H1 (cell line): ENCODE results near the gene ADAMTS17. TPM values are rescaled to one million over a fixed set of nuclear protein-coding genes. Genes with fewer than 3 reads are reported as not detected.

Experiments used
- CTCF ChIA-PET: fragments of 300-600 bp; sonication (Branson Sonifier 250); formaldehyde crosslinking; loops from one replicate; lab custom pipeline; 2021; ENCODE audit not compliant: partially characterized antibody; lab: Charles Lee
- POLR2A ChIA-PET: fragments of 300-600 bp; sonication (Branson Sonifier 250); formaldehyde crosslinking; loops from one replicate; lab custom pipeline; 2021; ENCODE audit warnings: inconsistent platforms; ENCODE audit not compliant: partially characterized antibody; lab: Charles Lee
- DNase-seq, 2 experiments: peaks; one replicate each; pipeline versions ENCODE4 v3.0.0 to v3.0.0-alpha.2; 2010 to 2022; ENCODE audit warnings: low spot score in 2 of 2, low read depth in 1 of 2, mixed read lengths in 1 of 2
- FAIRE-seq: peaks from 2 replicates; lab custom pipeline; 2011; peaks lifted over from hg19 to GRCh38; lab: Jason Lieb, UNC
- H2AFZ ChIP-seq: 2 replicates; pipeline ENCODE4 v1.8.1; 2012; ENCODE audit warnings: low read length, inconsistent platforms
- H2AK5ac ChIP-seq: 2 replicates; pipeline ENCODE4 v1.6.1; 2013; ENCODE audit warnings: low read depth, low read length
- H2BK120ac ChIP-seq: replicated peaks from 2 replicates; pipeline ENCODE3; 2013; ENCODE audit warnings: low read depth, low read length, inconsistent platforms
- H2BK12ac ChIP-seq: 2 replicates; pipeline ENCODE4 v1.6.1; 2013; ENCODE audit warnings: low read depth, low read length
- H2BK15ac ChIP-seq: 2 replicates; pipeline ENCODE4 v1.6.1; 2013; ENCODE audit warnings: low read length
- H2BK20ac ChIP-seq: 2 replicates; pipeline ENCODE4 v1.6.1; 2013; ENCODE audit warnings: low read length
- H2BK5ac ChIP-seq: 2 replicates; pipeline ENCODE4 v1.6.1; 2013; ENCODE audit warnings: low read depth, low read length
- H3K14ac ChIP-seq: 2 replicates; pipeline ENCODE4 v1.6.1; 2013; ENCODE audit warnings: inconsistent platforms; ENCODE audit not compliant: insufficient read length
- H3K18ac ChIP-seq: 2 replicates; pipeline ENCODE4 v1.6.1; 2013; ENCODE audit warnings: low read length; ENCODE audit errors: extremely low read depth
- H3K23ac ChIP-seq: 2 replicates; pipeline ENCODE4 v1.6.1; 2013; ENCODE audit warnings: inconsistent platforms; ENCODE audit not compliant: insufficient read length
- H3K23me2 ChIP-seq: 2 replicates; pipeline ENCODE4 v1.6.1; 2013; ENCODE audit warnings: low read depth, low read length
- H3K27ac ChIP-seq: 2 replicates; pipeline ENCODE4 v1.6.1; 2011; ENCODE audit warnings: low read depth, low read length, inconsistent platforms
- H3K27me3 ChIP-seq, 4 experiments: replicated peaks in 1 of 4; 1 replicate in 1 of 4; 2 replicates in 3 of 4; pipeline versions ENCODE4 v1.6.1 to v1.8.1; 2011 to 2013; ENCODE audit warnings: low read length in 3 of 4, mild to moderate bottlenecking in 3 of 4, inconsistent platforms in 2 of 4, mixed read lengths in 2 of 4, moderate library complexity in 1 of 4; ENCODE audit not compliant: control insufficient read depth in 3 of 4, insufficient read depth in 3 of 4; ENCODE audit errors: extremely low read depth in 1 of 4
- H3K36me3 ChIP-seq, 4 experiments: 2 replicates each; pipeline versions ENCODE4 v1.6.1 to v1.8.1; 2011 to 2013; ENCODE audit warnings: mild to moderate bottlenecking in 4 of 4, low read length in 3 of 4, moderate library complexity in 2 of 4, control low read depth in 1 of 4, inconsistent platforms in 1 of 4; ENCODE audit not compliant: insufficient read depth in 4 of 4, control insufficient read depth in 2 of 4
- H3K4ac ChIP-seq: replicated peaks from 2 replicates; pipeline ENCODE3; 2013; ENCODE audit warnings: low read length, low read depth, mixed read lengths, inconsistent platforms; ENCODE audit not compliant: insufficient read length
- H3K4me1 ChIP-seq, 4 experiments: replicated peaks in 1 of 4; 1 replicate in 1 of 4; 2 replicates in 3 of 4; pipeline versions ENCODE4 v1.6.1 to v1.8.1; 2011 to 2013; ENCODE audit warnings: low read length in 3 of 4, inconsistent platforms in 2 of 4, mixed read lengths in 1 of 4; ENCODE audit not compliant: insufficient read depth in 4 of 4, control insufficient read depth in 3 of 4
- H3K4me2 ChIP-seq, 2 experiments: 2 replicates each; pipeline versions ENCODE4 v1.6.1 to v1.8.1; 2011 to 2013; ENCODE audit warnings: low read depth in 2 of 2, low read length in 2 of 2, control low read depth in 1 of 2, inconsistent platforms in 1 of 2, mild to moderate bottlenecking in 1 of 2; ENCODE audit not compliant: insufficient read depth in 1 of 2
- H3K4me3 ChIP-seq, 4 experiments: fragments of 200-600, 300-600 bp in 1 of 4; sonication (generic), shearing (Covaris generic), sonication (Bioruptor Twin) in 1 of 4; 2 replicates each; pipeline versions ENCODE4 v1.5.1 to v1.8.1; 2011 to 2016; ENCODE audit warnings: low read length in 4 of 4, low read depth in 3 of 4, control low read depth in 2 of 4, inconsistent platforms in 2 of 4, mild to moderate bottlenecking in 2 of 4, mixed read lengths in 1 of 4, moderate library complexity in 1 of 4; ENCODE audit not compliant: insufficient read depth in 2 of 4; ENCODE audit errors: extremely low read depth in 1 of 4
- H3K56ac ChIP-seq: replicated peaks from 2 replicates; pipeline ENCODE3; 2013; ENCODE audit warnings: low read depth, mild to moderate bottlenecking, mixed read lengths, low read length, inconsistent platforms; ENCODE audit not compliant: insufficient read length
- H3K79me1 ChIP-seq: 2 replicates; pipeline ENCODE4 v1.6.1; 2013; ENCODE audit warnings: low read depth, low read length, control low read depth
- H3K79me2 ChIP-seq, 2 experiments: 2 replicates each; pipeline versions ENCODE4 v1.6.1 to v1.8.1; 2012 to 2013; ENCODE audit warnings: low read length in 2 of 2, mild to moderate bottlenecking in 2 of 2, inconsistent platforms in 1 of 2; ENCODE audit not compliant: insufficient read depth in 2 of 2, control insufficient read depth in 1 of 2
- H3K9ac ChIP-seq, 4 experiments: replicated peaks in 1 of 4; 1 replicate in 1 of 4; 2 replicates in 3 of 4; pipeline versions ENCODE4 v1.6.1 to v1.8.1; 2011 to 2013; ENCODE audit warnings: low read depth in 3 of 4, low read length in 3 of 4, control low read depth in 2 of 4, mild to moderate bottlenecking in 2 of 4, moderate library complexity in 2 of 4, inconsistent platforms in 1 of 4; ENCODE audit errors: extremely low read depth in 1 of 4
- H3K9me3 ChIP-seq, 2 experiments: 2 replicates each; pipeline versions ENCODE4 v1.6.1 to v1.8.1; 2012 to 2013; ENCODE audit warnings: mild to moderate bottlenecking in 2 of 2, moderate library complexity in 2 of 2, control low read depth in 1 of 2, inconsistent platforms in 1 of 2, low read depth in 1 of 2, low read length in 1 of 2, mixed read lengths in 1 of 2; ENCODE audit not compliant: insufficient read depth in 2 of 2
- H4K20me1 ChIP-seq, 2 experiments: replicated peaks in 1 of 2; 2 replicates each; pipeline versions ENCODE3 to v1.8.1; 2011 to 2013; ENCODE audit warnings: inconsistent platforms in 2 of 2, low read length in 2 of 2, mild to moderate bottlenecking in 1 of 2; ENCODE audit not compliant: insufficient read depth in 2 of 2, control insufficient read depth in 1 of 2
- H4K5ac ChIP-seq: 2 replicates; pipeline ENCODE4 v1.6.1; 2013; ENCODE audit warnings: low read length, low read depth, mixed read lengths, inconsistent platforms; ENCODE audit not compliant: insufficient read length
- H4K8ac ChIP-seq: 2 replicates; pipeline ENCODE4 v1.8.0; 2013; ENCODE audit warnings: mild to moderate bottlenecking, moderate library complexity, low read length, inconsistent platforms; ENCODE audit not compliant: insufficient read depth; ENCODE audit errors: extremely low read depth
- H4K91ac ChIP-seq: replicated peaks from 2 replicates; pipeline ENCODE3; 2013; ENCODE audit warnings: low read length, mixed read lengths, inconsistent platforms; ENCODE audit not compliant: insufficient read length
- NANOG ChIP-seq: IDR thresholded peaks from 2 replicates; pipeline ENCODE4 v1.6.1; 2011; ENCODE audit warnings: low read length, low read depth, mild to moderate bottlenecking, inconsistent platforms; ENCODE audit not compliant: insufficient read depth, poor library complexity, severe bottlenecking
- WGBS, 2 experiments: shearing (Covaris generic) in 1 of 2; methylation state at CpG; one replicate each; pipeline versions ENCODE4 v1.1.6 to v1.1.7; 2013 to 2015; ENCODE audit warnings: low lambda C conversion rate in 2 of 2, mixed read lengths in 2 of 2, inconsistent platforms in 1 of 2, low coverage in 1 of 2, missing lambda C conversion rate in 1 of 2; ENCODE audit not compliant: insufficient replicate concordance in 2 of 2, insufficient coverage in 1 of 2, insufficient read length in 1 of 2; ENCODE audit errors: extremely low coverage in 1 of 2, missing lambda C conversion rate in 1 of 2; 5-methylcytosine and 5-hydroxymethylcytosine counted together
- polyA plus RNA-seq, 7 experiments: library from polyadenylated mRNA; depleted of rRNA in 3 of 7; stranded (reverse) in 5 of 7; unstranded in 2 of 7; fragments of >200 nt in 5 of 7; fragments of 200-250 nt in 2 of 7; gene quantifications; 1 replicate in 5 of 7; 2 replicates in 1 of 7; 4 replicates in 1 of 7; pipeline versions ENCODE4 v1.2.1 to v1.2.3, GENCODE V29; 2011 to 2013; ENCODE audit warnings: missing spikeins in 2 of 7, mixed read lengths in 2 of 7
- total RNA-seq: library from RNA; stranded (reverse); fragmentation: NEBNext Ultra II Directional; extraction: Animal tissue kit (Norgen Biotek cat#: 25700); gene quantifications from 2 replicates; pipeline ENCODE4 v1.2.1, GENCODE V29; 2021

ADAMTS17 gene
- total and polyA plus RNA-seq, 2 of the 8 experiments (the other 6 are each of a cell fraction or from before 2014, with no cell fraction given), result 0.51 to 1.7 TPM

- Histone ChIP-seq H3K4me3 (no peak overlapping the region), H3K56ac (no peak overlapping the region), H3K27me3 (no peaks in the 10 kb centered on the region), H2BK12ac (no peak overlapping the region), H3K23ac (no peak overlapping the region), H3K23me2 (no peaks in the 10 kb centered on the region), H4K91ac (no peak overlapping the region), H4K8ac (no peak overlapping the region), H3K18ac (no peak overlapping the region), H2AFZ (no peak overlapping the region), H4K20me1 (no peaks in the 10 kb centered on the region), H3K79me1 (no peaks in the 10 kb centered on the region), H3K9ac (no peak overlapping the region), H2BK15ac (no peak overlapping the region), H3K4me2 (no peak overlapping the region), H3K36me3 (no peaks in the 10 kb centered on the region), H4K5ac (no peak overlapping the region), H3K4ac (no peak overlapping the region), H3K14ac (no peak overlapping the region), H3K9me3 (no peaks in the 10 kb centered on the region), H3K4me1 (peaks cover 0 to 4% (median 1%) of the 10 kb centered on the region in 4 experiments; a peak in 2 of 7 replicates), H3K79me2 (no peaks in the 10 kb centered on the region), H3K27ac (no peak overlapping the region), H2BK20ac (no peak overlapping the region), H2AK5ac (no peak overlapping the region), H2BK120ac (no peak overlapping the region), H2BK5ac (no peak overlapping the region)
- 90% methylated on average over 8 of the region's 8 CpGs; no CpG with 5 or more reads in 1 of the 2 experiments for WGBS, 2 experiments
- POLR2A ChIA-PET, result no interaction called here
- TF ChIP-seq NANOG, result no peak
- FAIRE-seq, result no peak
- DNase-seq, result no peak
- CTCF ChIA-PET, result no interaction called here
Observed at GRCh38 chr15:100222349-100222715, 119.4 kb downstream of the ADAMTS17 start.
